ENCODE results near the gene DAO.
A peak's percentile ranks its signal among the peaks of the same experiment; 100 is the strongest.
"Not testable (repeated sequence)": the region's sequence is repeated elsewhere in the genome, so short reads cannot be mapped to it uniquely, and the experiment has no call there.

The DAO gene

DNA sequence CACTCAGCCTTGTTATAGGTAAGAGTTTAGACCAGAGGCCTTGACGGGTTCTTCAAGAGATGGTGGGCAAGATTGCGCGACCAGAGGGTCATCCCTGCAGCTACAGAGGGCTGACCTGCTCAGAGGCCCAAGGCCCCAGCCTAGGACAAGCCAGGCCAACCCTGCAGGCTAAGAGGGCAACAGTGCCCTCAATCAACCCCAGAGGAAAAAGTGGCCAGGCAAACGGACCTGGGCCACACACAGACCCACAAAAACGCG is 23.8 kb upstream of the DAO start:
- Histone ChIP-seq H3K18ac (ENCODE audit: low read length) (peak overlapping the region; percentile 0), H3K56ac (ENCODE audit: low read length) (peak overlapping the region; percentile 98), H2BK120ac (ENCODE audit: low read depth, low read length) (no peak overlapping the region), H3K36me3 (ENCODE audit: control insufficient read depth, insufficient read depth, low read length) (no peaks in the 10 kb centered on the region), H3K79me1 (ENCODE audit: low read length) (peaks cover 18% of the 10 kb centered on the region), H2AK5ac (ENCODE audit: low read length) (no peak overlapping the region), H3K4me2 (ENCODE audit: low read length) (peak overlapping the region; percentile 50), H2BK5ac (ENCODE audit: low read length) (no peak overlapping the region), H3K4me3 (ENCODE audit: low read length) (no peak overlapping the region), H4K5ac (ENCODE audit: low read length) (no peak overlapping the region), H3K4ac (ENCODE audit: low read depth, low read length) (no peak overlapping the region), H3K27me3 (ENCODE audit: insufficient read depth, low read length, poor library complexity) (no peaks in the 10 kb centered on the region), H2BK15ac (replicated peaks; ENCODE audit: low read depth) (no peak overlapping the region), H3K4me1 (ENCODE audit: control insufficient read depth, low read depth, low read length) (peaks cover 5% of the 10 kb centered on the region), H3K23ac (ENCODE audit: low read length) (peak overlapping the region; percentile 11), H4K8ac (ENCODE audit: low read depth, low read length) (no peak overlapping the region), H3K9ac (ENCODE audit: low read length) (peak overlapping the region; percentile 96), H3K27ac (ENCODE audit: low read depth, low read length) (peak overlapping the region; percentile 34), H3K79me2 (ENCODE audit: control insufficient read depth, insufficient read depth, low read length) (peaks cover 15% of the 10 kb centered on the region)
- no peak for DNase-seq
- WGBS (ENCODE audit: extremely low coverage, insufficient coverage, low lambda C conversion rate) = no CpG with 5 or more reads among the region's 6 CpGs

GRCh38 chr12:108856428-108857157 is 23.3 kb upstream of the DAO start:
- peak; percentile 58 for DNase-seq
- H4K5ac ChIP-seq (ENCODE audit: low read length) = no peak overlapping the region
- peak overlapping the region; percentile 63 for H3K27ac ChIP-seq (ENCODE audit: low read depth, low read length)
- peak overlapping the region; percentile 29 for H2BK120ac ChIP-seq (ENCODE audit: low read depth, low read length)
- H3K4me2 ChIP-seq (ENCODE audit: low read length) = peak overlapping the region; percentile 50
- H3K36me3 ChIP-seq (ENCODE audit: control insufficient read depth, insufficient read depth, low read length) = no peaks in the 10 kb centered on the region
- peak overlapping the region; percentile 98 for H3K56ac ChIP-seq (ENCODE audit: low read length)
- no CpG with 5 or more reads among the region's 24 CpGs for WGBS (ENCODE audit: extremely low coverage, insufficient coverage, low lambda C conversion rate)
- peaks cover 5% of the 10 kb centered on the region for H3K4me1 ChIP-seq (ENCODE audit: control insufficient read depth, low read depth, low read length)
- H3K18ac ChIP-seq (ENCODE audit: low read length) = peak overlapping the region; percentile 96
- peaks cover 15% of the 10 kb centered on the region for H3K79me2 ChIP-seq (ENCODE audit: control insufficient read depth, insufficient read depth, low read length)
- H3K79me1 ChIP-seq (ENCODE audit: low read length) = peaks cover 18% of the 10 kb centered on the region
- no peak overlapping the region for H2BK5ac ChIP-seq (ENCODE audit: low read length)
- H3K23ac ChIP-seq (ENCODE audit: low read length) = peak overlapping the region; percentile 32
- H2AK5ac ChIP-seq (ENCODE audit: low read length) = no peak overlapping the region
- no peaks in the 10 kb centered on the region for H3K27me3 ChIP-seq (ENCODE audit: insufficient read depth, low read length, poor library complexity)
- peak overlapping the region; percentile 76 for H3K4ac ChIP-seq (ENCODE audit: low read depth, low read length)
- no peak overlapping the region for H4K8ac ChIP-seq (ENCODE audit: low read depth, low read length)
- peak overlapping the region; percentile 96 for H3K9ac ChIP-seq (ENCODE audit: low read length)
- H2BK15ac ChIP-seq (replicated peaks; ENCODE audit: low read depth) = no peak overlapping the region
- H3K4me3 ChIP-seq (ENCODE audit: low read length) = peak overlapping the region; percentile 85

GRCh38 chr12:108857158-108857407 is 22.8 kb upstream of the DAO start:
- Histone ChIP-seq H3K27me3 (ENCODE audit: insufficient read depth, low read length, poor library complexity) (no peaks in the 10 kb centered on the region), H3K27ac (ENCODE audit: low read depth, low read length) (peak overlapping the region; percentile 63), H3K4me2 (ENCODE audit: low read length) (peak overlapping the region; percentile 50), H2BK15ac (replicated peaks; ENCODE audit: low read depth) (no peak overlapping the region), H3K18ac (ENCODE audit: low read length) (peak overlapping the region; percentile 96), H3K79me1 (ENCODE audit: low read length) (peaks cover 18% of the 10 kb centered on the region), H3K36me3 (ENCODE audit: control insufficient read depth, insufficient read depth, low read length) (no peaks in the 10 kb centered on the region), H3K4me3 (ENCODE audit: low read length) (peak overlapping the region; percentile 85), H3K9ac (ENCODE audit: low read length) (peak overlapping the region; percentile 96), H4K8ac (ENCODE audit: low read depth, low read length) (no peak overlapping the region), H3K4me1 (ENCODE audit: control insufficient read depth, low read depth, low read length) (peaks cover 5% of the 10 kb centered on the region), H2BK120ac (ENCODE audit: low read depth, low read length) (peak overlapping the region; percentile 29), H2BK5ac (ENCODE audit: low read length) (no peak overlapping the region), H4K5ac (ENCODE audit: low read length) (no peak overlapping the region), H3K79me2 (ENCODE audit: control insufficient read depth, insufficient read depth, low read length) (peaks cover 15% of the 10 kb centered on the region), H2AK5ac (ENCODE audit: low read length) (no peak overlapping the region), H3K4ac (ENCODE audit: low read depth, low read length) (peak overlapping the region; percentile 76), H3K23ac (ENCODE audit: low read length) (peak overlapping the region; percentile 32), H3K56ac (ENCODE audit: low read length) (peak overlapping the region; percentile 98)
- DNase-seq = no peak
- no CpG with 5 or more reads among the region's 30 CpGs for WGBS (ENCODE audit: extremely low coverage, insufficient coverage, low lambda C conversion rate)

- peak overlapping the region; percentile 65 for H3K4me2 ChIP-seq (ENCODE audit: low read length)
- peaks cover 5% of the 10 kb centered on the region for H3K4me1 ChIP-seq (ENCODE audit: control insufficient read depth, low read depth, low read length)
- H3K27me3 ChIP-seq (ENCODE audit: insufficient read depth, low read length, poor library complexity) = no peaks in the 10 kb centered on the region
- H2BK5ac ChIP-seq (ENCODE audit: low read length) = no peak overlapping the region
- DNase-seq = peak; percentile 57
- no peak overlapping the region for H2AK5ac ChIP-seq (ENCODE audit: low read length)
- H3K4ac ChIP-seq (ENCODE audit: low read depth, low read length) = no peak overlapping the region
- no CpG with 5 or more reads among the region's 18 CpGs for WGBS (ENCODE audit: extremely low coverage, insufficient coverage, low lambda C conversion rate)
- H3K27ac ChIP-seq (ENCODE audit: low read depth, low read length) = no peak overlapping the region
- peak overlapping the region; percentile 75 for H3K56ac ChIP-seq (ENCODE audit: low read length)
- H3K23ac ChIP-seq (ENCODE audit: low read length) = no peak overlapping the region
- no peak overlapping the region for H4K8ac ChIP-seq (ENCODE audit: low read depth, low read length)
- no peak overlapping the region for H2BK120ac ChIP-seq (ENCODE audit: low read depth, low read length)
- peak overlapping the region; percentile 48 for H3K9ac ChIP-seq (ENCODE audit: low read length)
- H4K5ac ChIP-seq (ENCODE audit: low read length) = no peak overlapping the region
- H3K36me3 ChIP-seq (ENCODE audit: control insufficient read depth, insufficient read depth, low read length) = no peaks in the 10 kb centered on the region
- H3K4me3 ChIP-seq (ENCODE audit: low read length) = no peak overlapping the region
- H3K18ac ChIP-seq (ENCODE audit: low read length) = no peak overlapping the region
- peaks cover 18% of the 10 kb centered on the region for H3K79me1 ChIP-seq (ENCODE audit: low read length)
- peaks cover 15% of the 10 kb centered on the region for H3K79me2 ChIP-seq (ENCODE audit: control insufficient read depth, insufficient read depth, low read length)
- no peak overlapping the region for H2BK15ac ChIP-seq (replicated peaks; ENCODE audit: low read depth)
Observed at GRCh38 chr12:108858311-108859074, 21.4 kb upstream of the DAO start.

DNA sequence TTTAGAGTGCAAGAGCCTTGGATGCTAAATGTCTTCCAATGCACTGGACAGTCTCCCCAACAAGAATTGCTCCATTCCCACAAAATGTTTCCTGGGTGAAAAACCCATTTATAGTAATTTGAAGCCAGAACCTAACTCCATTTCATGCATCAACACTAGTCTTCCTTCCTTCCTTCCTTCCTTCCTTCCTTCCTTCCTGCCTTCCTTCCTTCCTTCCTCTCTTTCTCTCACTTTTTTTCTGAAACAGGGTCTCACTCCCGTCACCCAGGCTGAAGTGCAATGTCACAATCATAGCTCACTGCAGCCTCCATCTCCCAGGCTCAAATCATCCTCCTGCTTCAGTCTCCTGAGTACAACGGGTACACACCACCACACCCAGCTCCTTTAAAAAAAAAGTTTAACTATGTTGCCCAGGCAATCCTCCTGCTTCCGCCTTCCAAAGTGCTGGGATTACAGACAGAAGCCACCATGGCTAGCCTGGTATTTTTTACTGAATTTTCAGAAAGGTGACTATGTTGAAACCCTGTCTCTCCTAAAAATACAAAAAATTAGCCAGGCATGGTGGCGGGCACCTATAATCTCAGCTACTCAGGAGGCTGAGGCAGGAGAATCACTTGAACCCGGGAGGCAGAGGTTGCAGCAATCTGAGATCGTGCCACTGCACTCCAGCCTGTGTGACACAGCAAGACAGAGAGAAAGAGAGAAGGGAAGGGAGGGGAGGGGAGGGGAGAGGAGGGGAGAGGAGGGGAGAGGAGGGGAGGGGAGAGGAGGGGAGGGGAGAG is 20.6 kb upstream of the DAO start:
- H3K9ac ChIP-seq (ENCODE audit: low read length); H2AK5ac ChIP-seq (ENCODE audit: low read length); H3K27ac ChIP-seq (ENCODE audit: low read depth, low read length); H3K4me1 ChIP-seq (ENCODE audit: control insufficient read depth, low read depth, low read length); H3K27me3 ChIP-seq (ENCODE audit: insufficient read depth, low read length, poor library complexity); H2BK5ac ChIP-seq (ENCODE audit: low read length); H3K23ac ChIP-seq (ENCODE audit: low read length); H3K56ac ChIP-seq (ENCODE audit: low read length); H4K8ac ChIP-seq (ENCODE audit: low read depth, low read length); H3K4ac ChIP-seq (ENCODE audit: low read depth, low read length); H3K36me3 ChIP-seq (ENCODE audit: control insufficient read depth, insufficient read depth, low read length); H2BK15ac ChIP-seq (replicated peaks; ENCODE audit: low read depth); H3K4me2 ChIP-seq (ENCODE audit: low read length); DNase-seq; H4K5ac ChIP-seq (ENCODE audit: low read length); H2BK120ac ChIP-seq (ENCODE audit: low read depth, low read length); H3K4me3 ChIP-seq (ENCODE audit: low read length): not testable (repeated sequence)
- Histone ChIP-seq H3K18ac (ENCODE audit: low read length) (peak overlapping the region; percentile 15), H3K79me2 (ENCODE audit: control insufficient read depth, insufficient read depth, low read length) (peaks cover 12% of the 10 kb centered on the region), H3K79me1 (ENCODE audit: low read length) (peaks cover 16% of the 10 kb centered on the region)
- no CpG with 5 or more reads among the region's 6 CpGs for WGBS (ENCODE audit: extremely low coverage, insufficient coverage, low lambda C conversion rate)
